OCI-M2 (cell line): Measurements from ENCODE around the gene CDC6.
"Not testable (repeated sequence)": the region's sequence is repeated elsewhere in the genome, so short reads cannot be mapped to it uniquely, and the experiment has no call there.

Source experiments
- DNase-seq: peaks from one replicate; lab custom pipeline; 2025; ENCODE audit not compliant: unreplicated experiment; lab: John Stamatoyannopoulos, UW

The CDC6 gene

DNA sequence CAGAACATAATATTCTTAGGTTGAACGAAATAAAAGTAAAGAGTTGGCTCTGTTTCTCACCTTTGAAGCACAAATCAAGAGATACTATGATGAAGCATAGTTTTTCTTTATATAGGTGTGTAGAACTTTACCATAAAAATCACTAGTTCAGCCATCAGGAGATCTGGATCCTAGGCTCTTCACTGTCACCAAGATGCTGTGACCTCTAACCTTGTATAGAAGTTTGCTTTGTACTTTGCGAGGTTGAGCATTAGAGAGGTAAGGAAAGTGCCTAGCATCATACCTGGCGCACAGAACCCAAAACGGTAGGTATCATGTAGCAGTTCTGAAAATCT lies 553 bp upstream of the CDC6 start:
- no peak for DNase-seq

DNA sequence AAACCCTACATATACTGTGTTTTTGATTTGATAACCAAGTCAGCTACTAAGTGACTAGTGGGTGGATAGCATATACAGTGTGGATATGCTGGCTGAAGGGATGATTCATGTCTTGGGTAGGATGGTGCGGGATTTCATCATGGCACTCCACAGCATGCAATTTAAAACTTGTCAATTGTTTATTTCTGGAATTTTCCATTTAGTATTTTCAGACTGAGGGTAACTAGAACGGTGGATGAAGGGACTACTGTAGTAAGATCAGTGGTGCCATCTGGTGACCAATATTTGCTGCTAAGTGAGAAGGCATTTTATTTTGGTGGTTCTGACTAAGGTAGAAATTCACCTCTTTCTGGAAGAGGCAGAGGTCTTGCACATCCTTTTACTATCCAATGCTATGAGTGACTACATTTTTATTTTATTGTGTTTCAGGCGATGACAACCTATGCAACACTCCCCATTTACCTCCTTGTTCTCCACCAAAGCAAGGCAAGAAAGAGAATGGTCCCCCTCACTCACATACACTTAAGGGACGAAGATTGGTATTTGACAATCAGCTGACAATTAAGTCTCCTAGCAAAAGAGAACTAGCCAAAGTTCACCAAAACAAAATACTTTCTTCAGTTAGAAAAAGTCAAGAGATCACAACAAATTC lies 3.1 kb downstream of the CDC6 start:
- DNase-seq: no peak

DNA sequence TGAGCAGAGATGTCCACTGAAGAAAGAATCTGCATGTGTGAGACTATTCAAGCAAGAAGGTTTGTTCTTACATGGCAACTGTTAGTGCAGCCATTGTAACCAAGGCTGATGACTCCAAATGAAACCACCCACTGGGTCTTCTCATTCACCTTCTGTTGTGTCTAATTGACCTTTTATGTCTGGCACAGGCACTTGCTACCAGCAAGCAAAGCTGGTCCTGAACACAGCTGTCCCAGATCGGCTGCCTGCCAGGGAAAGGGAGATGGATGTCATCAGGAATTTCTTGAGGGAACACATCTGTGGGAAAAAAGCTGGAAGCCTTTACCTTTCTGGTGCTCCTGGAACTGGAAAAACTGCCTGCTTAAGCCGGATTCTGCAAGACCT lies 3.6 kb downstream of the CDC6 start:
- DNase-seq: no peak

DNA sequence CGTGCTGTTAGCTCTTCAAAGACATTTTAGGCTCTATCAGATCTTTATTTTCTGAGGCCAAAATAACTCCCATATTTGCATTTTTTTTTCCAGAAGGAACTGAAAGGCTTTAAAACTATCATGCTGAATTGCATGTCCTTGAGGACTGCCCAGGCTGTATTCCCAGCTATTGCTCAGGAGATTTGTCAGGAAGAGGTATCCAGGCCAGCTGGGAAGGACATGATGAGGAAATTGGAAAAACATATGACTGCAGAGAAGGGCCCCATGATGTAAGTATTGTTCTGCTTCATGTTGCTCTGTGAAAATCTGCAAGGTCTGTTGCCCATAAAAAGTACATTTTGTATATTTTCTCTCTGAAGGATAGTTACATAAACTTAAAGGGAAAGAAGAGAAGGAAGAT lies 5.7 kb downstream of the CDC6 start:
- DNase-seq: no peak

DNA sequence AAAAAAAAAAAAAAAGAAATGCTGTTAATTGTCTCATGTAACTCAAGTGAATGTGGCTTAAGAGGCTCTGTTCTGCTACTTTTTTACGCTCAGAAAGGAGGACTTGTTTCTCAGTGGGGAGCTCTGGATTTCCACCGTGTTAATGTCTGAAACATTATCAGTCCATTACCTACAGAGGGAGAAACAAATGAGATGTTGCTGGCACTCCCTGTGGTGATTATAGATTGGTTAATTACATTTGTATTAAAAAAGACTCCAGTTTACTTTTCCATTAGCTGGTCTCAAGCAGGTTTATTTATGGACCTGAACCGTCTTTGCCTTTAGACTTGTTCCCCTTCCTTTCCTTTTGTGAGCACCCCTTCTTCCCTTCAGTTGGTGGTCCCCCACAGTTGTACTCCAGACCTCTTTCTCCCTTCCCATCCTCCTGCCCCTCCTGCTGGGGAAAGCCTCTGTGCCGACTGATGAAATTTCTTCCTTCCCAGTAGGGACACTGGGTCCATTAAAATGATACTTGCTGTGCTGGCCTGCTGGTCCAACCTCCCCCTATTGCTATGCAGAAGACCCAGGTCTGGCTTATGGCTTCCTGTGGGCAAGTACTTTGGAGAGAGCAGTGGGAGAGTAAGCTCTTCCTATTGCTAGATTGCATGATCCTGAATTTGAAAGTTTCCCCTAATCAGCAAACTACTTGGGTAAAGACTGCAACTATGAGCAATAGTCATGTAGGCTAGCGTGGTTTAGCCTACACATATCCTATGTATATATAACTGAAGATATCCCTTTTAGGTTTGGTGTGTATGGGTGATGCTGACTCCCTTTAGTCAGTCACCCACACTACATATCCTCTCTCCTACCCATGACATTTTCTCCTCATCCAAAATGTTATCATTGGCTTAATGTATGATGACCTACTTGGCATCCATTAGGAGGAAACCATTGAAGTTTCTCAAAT lies 8.1 kb downstream of the CDC6 start:
- no peak for DNase-seq

DNA sequence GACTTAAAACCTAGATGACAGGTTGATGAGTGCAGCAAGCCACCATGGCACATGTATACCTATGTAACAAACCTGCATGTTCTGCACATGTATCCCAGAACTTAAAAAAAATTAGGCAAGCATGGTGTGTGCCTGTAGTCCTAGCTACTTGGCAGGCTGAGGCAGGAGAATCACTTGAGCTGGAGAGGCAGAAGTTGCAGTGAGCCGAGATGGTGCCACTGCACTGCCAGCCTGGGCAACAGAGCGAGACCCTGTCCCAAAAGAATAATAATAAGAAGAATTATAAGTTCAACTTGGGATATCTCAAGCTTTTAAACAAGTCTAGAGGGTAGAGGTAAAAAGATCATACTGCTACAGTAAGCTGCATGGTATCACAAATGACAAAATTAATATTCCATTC lies 9.8 kb downstream of the CDC6 start:
- no peak for DNase-seq

DNA sequence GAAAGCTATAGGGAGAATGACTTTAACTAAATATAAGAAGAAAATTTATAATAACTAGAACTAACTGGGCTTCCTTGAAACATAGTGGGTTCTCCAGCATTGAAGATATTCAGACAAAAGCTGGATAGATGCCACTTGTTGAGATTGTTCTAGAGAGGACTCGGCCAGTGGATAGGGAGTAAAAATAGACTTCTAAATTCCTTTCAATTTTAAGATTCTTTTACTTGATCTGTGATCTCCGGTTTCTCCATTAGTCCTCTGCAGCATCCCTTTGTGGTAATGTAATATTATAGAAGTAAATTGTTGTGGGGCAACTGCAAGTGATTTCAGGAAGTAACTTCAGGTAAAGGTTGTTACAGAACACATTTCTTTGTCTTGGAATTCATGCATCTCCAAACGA lies 11.0 kb downstream of the CDC6 start:
- no peak for DNase-seq

DNA sequence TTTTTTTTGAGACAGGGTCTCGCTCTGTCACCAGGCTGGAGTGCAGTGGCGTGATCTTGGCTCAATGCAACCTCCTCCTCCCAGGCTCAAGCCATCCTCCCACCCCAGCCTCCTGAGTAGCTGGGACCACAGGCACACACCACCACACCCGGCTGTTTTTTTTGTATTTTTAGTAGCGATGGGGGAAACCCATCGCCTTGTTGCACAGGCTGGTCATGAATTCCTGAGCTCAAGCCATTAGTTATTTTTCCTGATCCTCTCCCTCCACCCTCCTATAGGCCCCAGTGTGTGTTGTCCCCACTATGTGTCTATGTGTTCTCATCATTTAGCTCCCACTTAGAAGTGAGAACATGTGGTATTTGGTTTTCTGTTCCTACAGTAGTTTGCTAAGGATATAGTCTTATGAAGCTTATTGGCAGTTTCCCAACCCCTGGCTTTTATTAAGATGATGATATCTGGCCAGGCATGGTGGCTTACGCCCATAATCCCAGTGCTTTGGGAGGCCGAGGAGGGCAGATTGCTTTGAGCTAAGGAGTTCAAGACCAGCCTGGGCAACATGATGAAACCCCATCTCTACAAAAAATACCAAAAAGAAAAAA lies 11.6 kb downstream of the CDC6 start:
- not testable (repeated sequence) for DNase-seq

DNA sequence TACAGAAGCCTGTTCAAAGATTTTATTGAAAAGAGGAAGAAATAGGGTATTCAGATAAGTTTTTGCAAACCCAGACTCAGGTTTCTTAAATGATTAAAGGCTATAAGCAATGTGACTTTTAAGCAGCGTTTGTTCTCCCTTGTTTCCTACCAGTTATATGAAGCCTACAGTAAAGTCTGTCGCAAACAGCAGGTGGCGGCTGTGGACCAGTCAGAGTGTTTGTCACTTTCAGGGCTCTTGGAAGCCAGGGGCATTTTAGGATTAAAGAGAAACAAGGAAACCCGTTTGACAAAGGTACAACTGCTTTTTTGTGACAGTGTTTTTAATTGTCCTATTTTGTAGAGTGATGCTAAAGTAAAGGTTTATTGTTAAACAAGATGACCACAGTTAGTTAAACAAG lies 13.6 kb downstream of the CDC6 start:
- no peak for DNase-seq

DNA sequence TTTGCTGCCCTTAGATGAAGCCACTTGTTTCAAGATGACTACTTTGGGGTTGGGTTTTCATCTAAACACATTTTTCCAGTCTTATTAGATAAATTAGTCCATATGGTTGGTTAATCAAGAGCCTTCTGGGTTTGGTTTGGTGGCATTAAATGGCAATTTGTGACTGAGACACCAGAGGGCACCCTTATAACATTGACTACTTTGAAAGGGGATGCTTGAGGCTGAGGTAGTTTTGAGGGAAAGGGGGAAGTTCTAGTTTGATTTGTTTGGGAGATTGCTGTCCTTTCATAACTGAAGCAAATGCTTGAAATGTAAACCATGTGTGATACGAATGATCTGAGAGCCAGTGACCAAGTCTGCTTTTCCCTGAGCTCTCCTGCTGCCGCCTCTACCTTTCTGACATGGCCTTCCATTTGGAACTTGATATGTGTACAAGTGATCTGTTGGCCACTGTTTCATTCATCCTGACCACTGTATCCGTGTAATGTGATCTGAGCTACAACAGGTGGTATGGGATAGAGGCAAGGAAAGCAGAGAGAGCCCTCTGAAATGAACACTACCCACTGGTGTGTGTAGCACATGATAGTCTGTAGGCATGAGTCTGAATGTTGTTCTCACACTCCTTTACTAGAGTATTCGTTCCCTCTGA lies 15.5 kb downstream of the CDC6 start:
- DNase-seq: peak; percentile 38

DNA sequence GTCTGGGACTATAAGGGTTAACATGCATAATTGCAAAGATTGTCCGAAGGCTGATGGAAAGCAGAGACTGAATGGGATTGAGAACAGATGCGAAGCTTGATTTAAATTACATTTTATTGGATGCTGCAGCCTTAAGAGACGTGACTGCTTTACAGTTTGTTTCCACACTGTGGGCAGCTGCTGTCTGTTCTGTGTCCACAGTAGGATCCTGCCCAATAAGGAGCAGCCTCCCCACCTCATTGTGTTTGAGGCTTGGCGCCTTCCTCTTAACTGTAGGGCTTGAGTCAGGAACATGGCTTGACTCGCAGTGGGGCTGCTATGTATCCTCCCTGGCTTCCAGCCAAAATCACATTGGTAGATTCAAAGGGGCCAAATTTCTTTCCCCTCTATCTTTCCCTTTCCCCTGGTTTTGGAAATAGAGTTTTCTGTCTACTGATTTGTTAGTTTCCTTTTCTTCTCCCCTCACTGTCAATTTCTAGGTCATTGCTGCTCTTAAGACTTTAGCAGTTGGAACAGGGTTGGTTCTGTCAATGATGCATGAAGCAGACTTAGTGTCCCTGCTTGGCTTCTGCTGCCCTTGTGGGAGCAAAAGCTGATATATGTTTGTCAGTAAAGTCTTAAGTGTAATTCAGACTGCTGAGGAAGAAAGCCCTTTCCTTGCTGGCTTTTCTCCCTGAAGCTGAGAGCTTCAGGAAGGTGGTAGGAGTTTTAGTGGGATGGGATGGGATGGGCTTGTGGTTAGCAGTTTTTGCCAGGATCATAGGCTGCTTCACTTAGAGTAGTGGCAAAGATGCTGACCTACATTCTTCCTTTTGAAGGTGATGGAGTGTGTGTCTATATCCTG lies 16.3 kb downstream of the CDC6 start:
- DNase-seq: no peak

DNA sequence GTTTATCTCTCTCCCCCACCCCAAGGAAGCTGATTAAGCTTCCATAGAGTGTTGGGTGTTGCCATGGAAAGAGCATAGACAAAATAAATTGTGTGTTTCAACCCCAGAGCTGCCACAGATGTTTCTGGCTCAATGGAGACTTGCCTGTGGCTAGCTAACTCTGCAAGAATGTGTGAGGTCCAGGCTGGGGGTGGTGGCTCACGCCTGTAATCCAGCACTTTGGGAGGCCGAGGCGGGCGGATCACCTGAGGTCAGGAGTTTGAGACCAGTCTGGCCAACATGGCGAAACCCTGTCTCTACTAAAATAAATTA lies 16.8 kb downstream of the CDC6 start:
- not testable (repeated sequence) for DNase-seq

DNA sequence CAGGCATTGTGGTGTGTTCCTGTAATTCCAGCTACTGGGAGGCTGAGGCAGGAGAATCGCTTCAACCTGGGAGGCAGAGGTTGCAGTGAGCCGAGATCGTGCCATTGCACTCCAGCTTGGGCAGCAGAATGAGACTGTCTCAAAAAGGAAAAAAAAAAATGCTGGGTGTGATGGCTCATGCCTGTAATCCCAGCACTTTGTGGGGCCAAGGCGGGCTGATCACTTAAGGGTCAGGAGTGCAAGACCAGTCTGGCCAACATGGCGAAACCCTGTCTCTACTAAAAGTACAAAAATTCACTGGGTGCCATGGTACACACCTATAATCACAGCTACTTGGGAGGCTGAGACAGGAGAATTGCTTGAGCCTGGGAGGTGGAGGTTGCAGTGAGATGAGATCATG lies 17.2 kb downstream of the CDC6 start:
- DNase-seq: not testable (repeated sequence)

DNA sequence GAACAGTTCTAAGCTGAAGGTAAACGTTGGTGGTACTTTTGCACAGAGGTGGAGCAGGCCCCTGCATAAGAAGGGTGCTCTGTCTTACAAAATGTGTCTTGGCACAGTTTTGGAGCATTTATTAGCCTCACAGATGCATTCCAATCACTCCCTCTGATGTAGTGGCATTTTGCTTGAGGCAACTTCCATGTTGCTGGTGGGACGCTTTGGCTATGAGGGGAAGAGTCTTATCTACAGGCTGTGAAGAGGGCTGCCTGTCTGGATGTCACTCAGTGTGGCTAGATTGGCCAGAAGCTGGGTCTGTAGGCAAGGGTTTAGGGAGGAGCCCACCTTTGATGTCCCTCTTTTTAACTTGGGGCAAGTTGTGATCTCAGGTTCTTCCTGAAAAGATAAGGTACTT lies 18.7 kb downstream of the CDC6 start:
- no peak for DNase-seq

DNA sequence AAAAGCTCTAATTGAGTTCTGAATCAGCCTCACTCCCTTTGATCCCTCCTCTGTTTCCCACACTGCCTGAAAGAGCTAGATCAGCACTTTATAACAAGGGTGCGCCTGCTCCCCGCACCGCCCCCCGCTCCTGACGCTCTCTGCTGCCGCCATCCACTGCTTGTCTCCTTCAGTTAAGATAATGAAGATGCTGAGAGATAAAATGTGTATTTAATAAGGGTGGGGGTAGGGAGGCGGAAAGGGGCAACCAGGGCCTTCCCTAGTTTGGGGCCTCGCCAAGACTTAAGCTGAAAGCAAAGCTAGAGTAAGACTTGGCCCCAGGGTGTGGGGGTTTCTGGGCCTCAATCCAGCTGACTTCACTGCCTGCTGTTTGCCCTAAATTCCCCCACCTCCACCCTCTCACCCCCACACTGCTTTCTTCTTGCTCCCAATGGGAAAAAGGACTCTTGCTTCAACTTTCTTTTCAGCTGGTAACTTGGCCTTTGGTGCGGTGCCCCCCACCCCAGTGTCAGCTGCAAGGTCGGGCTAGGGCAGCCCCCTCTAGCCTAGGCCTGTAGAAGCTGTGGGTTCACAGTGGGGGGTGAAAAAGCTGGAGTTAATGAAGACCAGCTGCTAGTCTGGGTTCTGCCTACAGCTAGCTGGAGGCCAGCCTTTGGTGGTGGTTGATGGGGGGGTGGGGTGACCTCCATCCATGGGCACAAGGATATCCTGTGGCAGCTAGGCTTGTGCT lies 19.5 kb downstream of the CDC6 start:
- no peak for DNase-seq

DNA sequence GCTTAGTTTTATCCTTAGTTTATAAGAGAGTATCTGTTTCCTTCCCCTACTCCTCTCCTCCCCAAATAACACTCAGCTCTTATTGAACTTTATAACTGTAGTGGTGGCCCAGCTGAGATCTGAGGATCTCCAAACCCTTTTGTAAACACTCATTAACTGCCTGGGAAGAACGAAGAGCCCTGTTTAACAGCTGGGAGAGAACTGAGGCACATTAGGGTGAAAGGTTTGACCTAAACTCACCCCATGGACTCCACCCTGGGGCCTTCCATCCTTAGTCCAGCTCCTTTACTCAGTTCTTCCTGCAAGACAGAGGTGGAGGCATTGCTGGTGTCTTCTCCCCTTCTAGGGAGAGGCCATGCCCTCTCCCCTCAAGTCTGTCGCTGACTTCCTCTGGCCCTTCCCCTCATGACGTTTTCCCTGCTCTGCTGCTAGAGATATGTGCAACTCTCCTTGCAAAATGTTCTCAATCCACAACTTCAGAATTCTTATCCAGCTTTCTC lies 20.1 kb downstream of the CDC6 start:
- DNase-seq: no peak

DNA sequence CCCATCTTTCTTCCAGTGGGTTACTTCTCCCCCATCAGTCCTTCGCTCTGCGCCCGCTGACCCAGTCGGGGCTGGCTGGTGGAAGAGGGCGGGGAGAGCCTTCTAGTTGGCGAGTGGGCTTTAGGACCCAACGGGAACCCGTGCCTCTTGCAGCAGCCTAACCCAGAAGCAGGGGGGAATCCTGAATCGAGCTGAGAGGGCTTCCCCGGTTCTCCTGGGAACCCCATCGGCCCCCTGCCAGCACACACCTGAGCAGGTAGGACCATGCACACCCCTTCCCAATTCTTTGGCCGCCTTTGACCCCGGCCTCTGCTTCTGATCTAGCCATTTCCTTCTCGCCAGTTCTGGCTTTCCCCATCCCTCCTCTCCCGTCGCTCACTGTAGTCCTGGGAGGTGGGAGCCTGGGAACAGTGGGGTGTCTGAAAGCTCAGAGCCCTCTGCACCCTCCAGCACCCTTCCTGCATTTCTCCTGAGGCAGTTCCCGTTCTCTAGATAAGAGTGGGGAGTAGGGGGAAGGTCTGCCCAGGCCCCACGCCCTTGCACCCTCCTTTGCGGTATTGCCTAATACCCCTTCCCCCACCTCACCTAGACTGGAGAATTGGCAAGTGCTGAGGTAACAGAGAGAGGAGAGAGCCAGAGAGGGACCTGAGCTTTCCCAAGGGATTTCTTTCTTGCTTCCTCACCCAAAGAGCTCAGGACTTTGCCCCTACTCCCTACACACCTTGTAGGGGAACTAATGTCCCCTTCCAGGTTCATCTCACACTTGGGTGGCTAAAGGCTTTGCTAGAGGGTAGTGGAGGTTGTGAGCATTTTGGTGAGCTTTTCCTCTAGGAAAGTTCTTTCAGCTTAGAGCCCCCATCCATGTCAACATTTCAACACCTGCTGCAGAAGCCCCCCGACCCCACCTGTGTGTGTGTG lies 21.6 kb downstream of the CDC6 start, which contains the start of gene RARA:
TSS of gene RARA (plus strand) at position 150 of the 918 bp plus-strand sequence. CDS start 22,039 bp downstream, outside the sequence.
- no peak for DNase-seq

DNA sequence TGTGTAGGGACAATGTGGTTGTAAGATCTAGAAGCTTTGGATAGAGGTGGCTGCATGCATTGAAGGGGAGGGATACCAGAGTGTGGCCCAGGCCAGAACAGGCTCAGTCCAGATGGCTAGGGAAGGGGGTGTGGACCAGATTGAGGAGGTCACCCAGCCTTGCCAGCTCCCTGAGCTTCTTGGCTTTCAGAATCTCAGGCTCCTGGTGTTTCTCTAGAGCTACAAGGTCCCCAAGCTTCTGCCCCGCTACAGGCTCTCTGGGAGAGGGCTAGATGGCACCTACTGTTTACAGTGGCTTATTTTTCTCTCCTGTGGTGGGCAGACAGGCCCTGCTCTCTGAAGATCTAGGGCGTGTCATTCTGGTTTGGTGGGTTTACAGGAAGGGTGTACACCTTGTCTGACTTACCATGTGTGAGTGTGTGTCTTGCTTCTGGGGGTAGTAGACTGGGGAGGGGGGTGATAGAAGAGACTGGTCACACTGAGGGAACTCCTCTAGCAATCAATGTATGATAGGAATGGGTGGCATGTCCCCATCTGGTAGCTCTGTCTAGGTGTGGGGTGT lies 22.4 kb downstream of the CDC6 start:
- no peak for DNase-seq
